GM12878 (cell line): ENCODE measurements around the gene STX10. TPM values are rescaled to one million over a fixed set of nuclear protein-coding genes. Genes with fewer than 3 reads are reported as not detected.

Experiments
- ATAC-seq: fragments of 200-7000 bp; cut with Tn5 transposase; 3 replicates; pipeline ENCODE4 v1.9.1; 2020; ENCODE audit warnings: mild to moderate bottlenecking, moderate library complexity
- BruUV-seq: library from RNA; stranded (reverse); fragments of 400-500 nt; replicated peaks from 2 replicates; lab custom pipeline; 2021; lab: Mats Ljungman, UMichigan
- CTCF ChIA-PET: fragments of 300-600 bp; sonication (Branson Sonifier 250); formaldehyde crosslinking; extraction: SDS; loops from one replicate; lab custom pipeline; 2021; ENCODE audit warnings: inconsistent platforms; lab: Yijun Ruan, JAX
- POLR2A ChIA-PET: fragments of 350-600 bp; formaldehyde crosslinking; extraction: SDS; loops from one replicate; lab custom pipeline; 2021; ENCODE audit warnings: inconsistent platforms; lab: Charles Lee
- RAD21 ChIA-PET: fragments of 300-600 bp; sonication (Branson Sonifier 250); formaldehyde crosslinking; loops from one replicate; lab custom pipeline; 2023; ENCODE audit warnings: antibody characterized with exemption; ENCODE audit not compliant: unreplicated experiment; lab: Charles Lee
- SMC1A ChIA-PET: fragments of 300-600 bp; sonication (Branson Sonifier 250); formaldehyde crosslinking; loops from one replicate; lab custom pipeline; 2023; ENCODE audit not compliant: unreplicated experiment, uncharacterized antibody; lab: Charles Lee
- DNase-seq: peaks from one replicate; pipeline ENCODE4 v3.0.0-alpha.2; 2011; ENCODE audit warnings: low read depth, low spot score
- FAIRE-seq: peaks from 3 replicates; lab custom pipeline; 2011; peaks lifted over from hg19 to GRCh38; lab: Jason Lieb, UNC
- H2AFZ ChIP-seq: 2 replicates; pipeline ENCODE4 v1.6.0; 2011; ENCODE audit warnings: low read depth, low read length, control low read depth; ENCODE audit not compliant: control insufficient read depth
- H3K27ac ChIP-seq: 2 replicates; pipeline ENCODE4 v1.5.1; 2011; ENCODE audit warnings: control low read depth; ENCODE audit not compliant: control insufficient read depth, insufficient read depth
- H3K27me3 ChIP-seq, 2 experiments: replicated peaks in 1 of 2; 2 replicates each; pipeline versions ENCODE4 v1.6.0 to v1.6.1; 2011; ENCODE audit warnings: low read length in 1 of 2; ENCODE audit not compliant: control insufficient read depth in 2 of 2, insufficient read depth in 2 of 2
- H3K36me3 ChIP-seq, 2 experiments: 2 replicates each; pipeline ENCODE4 v1.5.1; 2011; ENCODE audit warnings: low read length in 1 of 2; ENCODE audit not compliant: control insufficient read depth in 2 of 2, insufficient read depth in 2 of 2
- H3K4me1 ChIP-seq: 2 replicates; pipeline ENCODE4 v1.6.1; 2011; ENCODE audit warnings: mild to moderate bottlenecking, low read length, moderate library complexity, mixed read lengths; ENCODE audit not compliant: control insufficient read depth, insufficient read depth
- H3K4me2 ChIP-seq: 2 replicates; pipeline ENCODE4 v1.6.0; 2011; ENCODE audit warnings: control low read depth; ENCODE audit not compliant: control insufficient read depth, insufficient read depth
- H3K4me3 ChIP-seq: fragments of 200-600 bp; sonication (generic); 2 replicates; pipeline ENCODE4 v1.5.1; 2016
- H3K79me2 ChIP-seq: 2 replicates; pipeline ENCODE4 v1.6.0; 2011; ENCODE audit warnings: low read length; ENCODE audit not compliant: control insufficient read depth, insufficient read depth
- H3K9ac ChIP-seq: 2 replicates; pipeline ENCODE4 v1.8.0; 2011; ENCODE audit warnings: low read length, control low read depth, mixed read lengths; ENCODE audit not compliant: control insufficient read depth, insufficient read depth
- H3K9me3 ChIP-seq: replicated peaks from 3 replicates; pipeline ENCODE4 v1.5.1; 2011; ENCODE audit warnings: mild to moderate bottlenecking, low read length; ENCODE audit not compliant: control insufficient read depth, insufficient read depth
- H4K20me1 ChIP-seq: 2 replicates; pipeline ENCODE4 v1.6.0; 2011; ENCODE audit not compliant: control insufficient read depth, insufficient read depth
- ATF2 ChIP-seq: IDR thresholded peaks from 2 replicates; pipeline ENCODE4 v1.6.1; 2012; ENCODE audit warnings: low read length, inconsistent platforms
- BCL3 ChIP-seq: IDR thresholded peaks from 2 replicates; pipeline ENCODE4 v1.6.1; 2011; ENCODE audit warnings: borderline replicate concordance, low read depth, mild to moderate bottlenecking, moderate library complexity, low read length; ENCODE audit not compliant: insufficient read depth, poor library complexity, severe bottlenecking
- BCLAF1 ChIP-seq: fragments of 450-650 bp; IDR thresholded peaks from 2 replicates; pipeline ENCODE4 v1.6.1; 2017; ENCODE audit warnings: antibody characterized with exemption, mild to moderate bottlenecking, moderate library complexity
- CEBPB ChIP-seq, 2 experiments: fragments of 150-350 bp in 1 of 2; IDR thresholded peaks; 2 replicates each; pipeline ENCODE4 v1.6.1; 2012 to 2014; ENCODE audit warnings: low read depth in 2 of 2, low read length in 2 of 2, borderline replicate concordance in 1 of 2, inconsistent platforms in 1 of 2
- EP300 ChIP-seq, 2 experiments: fragments of 150-350 bp in 1 of 2; IDR thresholded peaks; 2 replicates each; pipeline ENCODE4 v1.6.1; 2011 to 2012; ENCODE audit warnings: low read depth in 2 of 2, low read length in 2 of 2, borderline replicate concordance in 1 of 2, improper control_type of control experiment in 1 of 2, inconsistent platforms in 1 of 2; ENCODE audit not compliant: control insufficient read depth in 1 of 2
- FOXM1 ChIP-seq: IDR thresholded peaks from 2 replicates; pipeline ENCODE4 v1.6.1; 2012; ENCODE audit warnings: low read depth, mild to moderate bottlenecking, inconsistent platforms, low read length, moderate library complexity
- HDAC6 ChIP-seq: fragments of 200-600 bp; sonication (generic); IDR thresholded peaks from one replicate; pipeline ENCODE4 v1.8.0; 2017; ENCODE audit warnings: antibody characterized with exemption; ENCODE audit not compliant: unreplicated experiment
- HSF1 ChIP-seq: fragments of 150-350 bp; IDR thresholded peaks from 2 replicates; pipeline ENCODE4 v1.6.1; 2014; ENCODE audit warnings: mild to moderate bottlenecking, low read depth, low read length
- MYC ChIP-seq: IDR thresholded peaks from 2 replicates; pipeline ENCODE4 v1.6.1; 2011; ENCODE audit warnings: mild to moderate bottlenecking, low read length, moderate library complexity, inconsistent platforms; ENCODE audit not compliant: insufficient read depth, insufficient replicate concordance, insufficient read length, severe bottlenecking
- NR2F1 ChIP-seq: fragments of 450-650 bp; conservative IDR thresholded peaks from 2 replicates; pipeline ENCODE4 v1.6.1; 2017; ENCODE audit warnings: mild to moderate bottlenecking
- RBBP5 ChIP-seq: fragments of 200-600 bp; sonication (generic); conservative IDR thresholded peaks from 2 replicates; pipeline ENCODE4 v1.6.1; 2016
- RCOR1 ChIP-seq: conservative IDR thresholded peaks from 2 replicates; pipeline ENCODE4 v1.6.1; 2012; ENCODE audit warnings: low read depth, low read length, improper control_type of control experiment
- SREBF1 ChIP-seq: IDR thresholded peaks from 2 replicates; pipeline ENCODE4 v1.6.1; 2012; ENCODE audit warnings: mild to moderate bottlenecking, low read length
- ZNF207 ChIP-seq: fragments of 450-650 bp; IDR thresholded peaks from 2 replicates; pipeline ENCODE4 v1.6.1; 2014; ENCODE audit warnings: antibody characterized with exemption, mild to moderate bottlenecking, borderline replicate concordance
- ZNF217 ChIP-seq: fragments of 450-650 bp; IDR thresholded peaks from 2 replicates; pipeline ENCODE4 v1.6.1; 2017; ENCODE audit warnings: antibody characterized with exemption, mild to moderate bottlenecking
- ZZZ3 ChIP-seq: IDR thresholded peaks from 2 replicates; pipeline ENCODE4 v1.6.1; 2011; ENCODE audit warnings: low read depth; ENCODE audit not compliant: control insufficient read depth, insufficient read length
- WGBS: methylation state at CpG from one replicate; pipeline ENCODE4 v1.1.6; 2016; ENCODE audit warnings: low lambda C conversion rate; ENCODE audit not compliant: insufficient replicate concordance, insufficient coverage; ENCODE audit errors: missing lambda C conversion rate; 5-methylcytosine and 5-hydroxymethylcytosine counted together
- in situ Hi-C: fragments of 300-500 bp; cut with MboI; formaldehyde crosslinking; loops from 9 replicates; pipeline ENCODE4 v1.14.3; 2018; ENCODE audit warnings: mixed read lengths
- intact Hi-C: fragments of 100-400 bp; cut with micrococcal nuclease; formaldehyde crosslinking; loops from one replicate; pipeline ENCODE4 v1.14.2; 2022; ENCODE audit not compliant: unreplicated experiment
- polyA plus RNA-seq, 11 experiments: library from polyadenylated mRNA; depleted of rRNA in 4 of 11; unstranded in 6 of 11; stranded (reverse) in 5 of 11; fragments of >200 nt; fragmentation: Nextera tagmentation in 4 of 11; fragmentation: Illumina TruSeq in 1 of 11; extraction: Ambion mirVana in 4 of 11; extraction: Trizol in 1 of 11; gene quantifications; 1 replicate in 1 of 11; 2 replicates in 10 of 11; pipeline versions ENCODE4 v1.2.1 to v1.2.3, GENCODE V29; 2011 to 2016; ENCODE audit warnings: inconsistent platforms in 2 of 11, missing spikeins in 2 of 11, low read depth in 1 of 11
- total RNA-seq, 4 experiments: library from RNA; depleted of rRNA in 3 of 4; stranded (reverse); fragments of >200 nt in 3 of 4; fragmentation: Illumina TruSeq in 1 of 4; extraction: Trizol in 1 of 4; gene quantifications; 2 replicates each; pipeline versions ENCODE4 v1.2.1 to v1.2.3, GENCODE V29; 2013 to 2021

Gene STX10
- total and polyA plus RNA-seq, 10 of the 15 experiments (the other 5 are each of a cell fraction or from before 2014, with no cell fraction given): 0.56 to 76.1 (median 47.6) TPM

- no peaks in the 10 kb centered on the region for H3K27me3 ChIP-seq
- DNase-seq (no peak), FAIRE-seq (no peak), ATAC-seq (no peak)
- peaks cover 66% of the 10 kb centered on the region for H3K79me2 ChIP-seq
- H2AFZ ChIP-seq: no peak overlapping the region
- no TSS peak for BruUV-seq
- peaks cover 33% of the 10 kb centered on the region for H3K4me1 ChIP-seq
- ChIA-PET POLR2A (interaction anchor here (0.5 to 3.8 kb wide), 5 partner anchors 9 to 74 kb away, joined by 3 to 28 read pairs (median 3); no protein-coding TSS in a partner anchor), SMC1A (interaction anchor here (0.5 to 1.4 kb wide), 3 partner anchors 11 to 238 kb away, joined by 3 read pairs; no protein-coding TSS in a partner anchor), CTCF (interaction anchor here (0.6 to 3.0 kb wide), 10 partner anchors 15 to 154 kb away, joined by 3 to 13 read pairs (median 3); no protein-coding TSS in a partner anchor), RAD21 (interaction anchor here (0.6 to 1.4 kb wide), 3 partner anchors 28 to 33 kb away, joined by 3 to 4 read pairs (median 3); partner anchors contain the start of genes IER2 and STX10)
- H3K9ac ChIP-seq: peak overlapping the region; percentile 32; the same call in 1 of the 2 replicates
- peak overlapping the region; percentile 6; the same call in 1 of the 2 replicates for H3K27ac ChIP-seq
- H3K36me3 ChIP-seq: peaks cover 5 to 7% of the 10 kb centered on the region in 2 experiments; a peak in 3 of 4 replicates
- intact Hi-C loops (no loop called here), in situ Hi-C loops (no loop called here)
- peak overlapping the region; percentile 90 for H3K4me2 ChIP-seq
- peaks cover 10% of the 10 kb centered on the region for H4K20me1 ChIP-seq
- H3K9me3 ChIP-seq: no peaks in the 10 kb centered on the region
- WGBS: 44% methylated on average over 9 of the region's 9 CpGs
- peak overlapping the region; percentile 32; the same call in 1 of the 2 replicates for H3K4me3 ChIP-seq
- no peak for TF ChIP-seq BCLAF1
- TF ChIP-seq BCL3: no peak
- no peak for TF ChIP-seq SREBF1
- TF ChIP-seq HDAC6: no peak
- no peak for TF ChIP-seq ZNF217
- TF ChIP-seq ZNF207: no peak
- TF ChIP-seq RBBP5: no peak
- TF ChIP-seq MYC: no peak
- no peak for TF ChIP-seq EP300 (IDR thresholded peaks at IDR 0.05; ENCODE audit: borderline replicate concordance in 1 of 2, control insufficient read depth in 1 of 2, low read depth in 2 of 2, low read length in 2 of 2)
- no peak for TF ChIP-seq ZZZ3
- no peak for TF ChIP-seq FOXM1
- no peak for TF ChIP-seq RCOR1
- TF ChIP-seq HSF1: no peak
- no peak for TF ChIP-seq CEBPB (IDR thresholded peaks at IDR 0.05; ENCODE audit: borderline replicate concordance in 1 of 2, low read depth in 2 of 2, low read length in 2 of 2)
- no peak for TF ChIP-seq NR2F1
- TF ChIP-seq ATF2: no peak
Observed at GRCh38 chr19:13120031-13120430, 30.1 kb downstream of the STX10 start.
